Testis (tissue), 3 donors: ENCODE results near the gene USP32. TPM values are rescaled to one million over a fixed set of nuclear protein-coding genes. Genes with fewer than 3 reads are reported as not detected.

ENCODE experiments used
- DNase-seq: peaks from one replicate; pipeline ENCODE4 v3.0.0-alpha.2; 2019
- H3K27ac ChIP-seq, 2 donors: fragments of 200-600 bp; sonication (generic); one replicate each; pipeline ENCODE4 v1.5.1; 2019
- H3K27me3 ChIP-seq: fragments of 200-600 bp; sonication (generic); one replicate; pipeline ENCODE4 v1.5.1; 2019
- H3K36me3 ChIP-seq: fragments of 200-600 bp; sonication (generic); one replicate; pipeline ENCODE4 v1.5.1; 2017; ENCODE audit warnings: low read depth; ENCODE audit errors: missing control alignments
- H3K4me1 ChIP-seq: fragments of 200-600 bp; sonication (generic); one replicate; pipeline ENCODE4 v1.5.1; 2019
- H3K4me3 ChIP-seq, 2 donors: fragments of 200-600 bp; sonication (generic); one replicate each; pipeline ENCODE4 v1.5.1; 2017 to 2019
- H3K9me3 ChIP-seq: fragments of 200-600 bp; sonication (generic); one replicate; pipeline ENCODE4 v1.5.1; 2017
- POLR2A ChIP-seq: fragments of 450-650 bp; IDR thresholded peaks from one replicate; pipeline ENCODE4 v1.6.1; 2017; ENCODE audit warnings: antibody characterized with exemption, mild to moderate bottlenecking, moderate library complexity
- WGBS, 2 donors: methylation state at CpG; one replicate each; pipeline ENCODE4 v1.1.5; 2018; 5-methylcytosine and 5-hydroxymethylcytosine counted together
- intact Hi-C: fragments of 100-400 bp; cut with DNase I; formaldehyde crosslinking; loops from one replicate; pipeline ENCODE4 v1.15.1; 2023; ENCODE audit warnings: low total_unique reads
- polyA plus RNA-seq: library from polyadenylated mRNA; stranded (reverse); fragments of 350-450 nt; fragmentation: Illumina TruSeq; extraction: RNeasy Lipid Tissue Mini Kit (QIAGEN cat#74804); gene quantifications from one replicate; pipeline ENCODE4 v1.2.3, GENCODE V29; 2014; ENCODE audit warnings: low read depth, low replicate concordance; ENCODE audit not compliant: insufficient read depth
- total RNA-seq, 2 donors: library from RNA; depleted of rRNA; stranded (reverse); fragments of >200 nt; gene quantifications; one replicate each; pipeline ENCODE4 v1.2.3, GENCODE V29; 2016
- TF ChIP-seq, protein P1 (sequence below), 3 experiments: fragments of 450-650 bp in 2 of 3; fragments of 200-600 bp in 1 of 3; sonication (generic) in 1 of 3; IDR thresholded peaks; one replicate each; pipeline ENCODE4 v1.5.1; 2016 to 2019; ENCODE audit warnings: antibody characterized with exemption in 3 of 3, mild to moderate bottlenecking in 2 of 3, moderate library complexity in 1 of 3

The USP32 gene
- total and polyA plus RNA-seq, 3 donors from 2014 or later, result 113 to 279 (median 166) TPM

DNA sequence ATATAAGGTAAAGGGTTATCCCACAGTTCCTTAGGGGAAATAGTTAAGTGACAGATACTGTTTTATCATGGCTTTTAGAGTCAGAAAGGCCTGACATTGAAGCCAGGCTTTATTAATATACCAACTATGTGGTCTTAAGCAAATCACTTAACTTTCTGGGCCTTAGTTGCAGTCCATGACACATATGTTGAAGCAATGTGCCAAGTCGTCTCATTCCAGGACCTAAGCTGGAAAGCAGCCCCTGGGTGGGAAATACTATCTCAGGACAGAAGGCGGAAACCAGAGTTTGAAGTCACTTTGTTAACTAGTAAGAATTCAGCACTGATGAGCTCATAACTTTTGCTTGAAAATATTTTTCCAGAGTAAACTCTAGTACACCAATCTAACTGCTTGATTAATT lies 80.0 kb downstream of the USP32 start:
- intact Hi-C loops, result no loop called here
- WGBS, 2 donors, result 83 to 94% methylated on average over 2 of the region's 2 CpGs
- Histone ChIP-seq H3K4me3 (no peak overlapping the region), H3K27me3 (no peaks in the 10 kb centered on the region), H3K9me3 (no peaks in the 10 kb centered on the region), H3K4me1 (no peaks in the 10 kb centered on the region), H3K27ac (no peak overlapping the region), H3K36me3 (no peaks in the 10 kb centered on the region)
- DNase-seq, result no peak
- TF ChIP-seq POLR2A, result no peak
- TF ChIP-seq, protein P1, sequence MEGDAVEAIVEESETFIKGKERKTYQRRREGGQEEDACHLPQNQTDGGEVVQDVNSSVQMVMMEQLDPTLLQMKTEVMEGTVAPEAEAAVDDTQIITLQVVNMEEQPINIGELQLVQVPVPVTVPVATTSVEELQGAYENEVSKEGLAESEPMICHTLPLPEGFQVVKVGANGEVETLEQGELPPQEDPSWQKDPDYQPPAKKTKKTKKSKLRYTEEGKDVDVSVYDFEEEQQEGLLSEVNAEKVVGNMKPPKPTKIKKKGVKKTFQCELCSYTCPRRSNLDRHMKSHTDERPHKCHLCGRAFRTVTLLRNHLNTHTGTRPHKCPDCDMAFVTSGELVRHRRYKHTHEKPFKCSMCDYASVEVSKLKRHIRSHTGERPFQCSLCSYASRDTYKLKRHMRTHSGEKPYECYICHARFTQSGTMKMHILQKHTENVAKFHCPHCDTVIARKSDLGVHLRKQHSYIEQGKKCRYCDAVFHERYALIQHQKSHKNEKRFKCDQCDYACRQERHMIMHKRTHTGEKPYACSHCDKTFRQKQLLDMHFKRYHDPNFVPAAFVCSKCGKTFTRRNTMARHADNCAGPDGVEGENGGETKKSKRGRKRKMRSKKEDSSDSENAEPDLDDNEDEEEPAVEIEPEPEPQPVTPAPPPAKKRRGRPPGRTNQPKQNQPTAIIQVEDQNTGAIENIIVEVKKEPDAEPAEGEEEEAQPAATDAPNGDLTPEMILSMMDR (IDR thresholded peaks at IDR 0.05), result no peak

DNA sequence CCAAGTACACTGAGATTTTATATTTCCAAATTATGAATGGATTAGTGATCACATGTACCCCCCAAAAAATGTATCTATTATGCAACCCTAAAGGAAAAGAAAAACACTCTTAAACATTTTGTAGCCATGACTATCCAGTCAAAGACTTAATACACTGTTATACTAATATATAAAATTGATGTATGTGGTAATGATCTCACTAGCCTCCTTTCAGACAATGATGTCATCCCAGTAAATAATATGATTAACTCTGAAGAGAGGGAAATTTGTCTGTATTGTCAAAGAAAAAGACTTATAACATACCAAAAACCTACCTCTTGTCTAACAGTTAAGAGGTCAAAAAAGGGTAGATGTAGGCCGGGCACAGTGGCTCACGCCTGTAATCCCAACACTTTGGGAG lies 80.7 kb downstream of the USP32 start:
- no peaks in the 10 kb centered on the region for H3K36me3 ChIP-seq
- no peaks in the 10 kb centered on the region for H3K4me1 ChIP-seq
- intact Hi-C loops, result no loop called here
- H3K9me3 ChIP-seq, result no peaks in the 10 kb centered on the region
- H3K27me3 ChIP-seq, result no peaks in the 10 kb centered on the region
- WGBS, 2 donors, result 95 to 98% methylated on average over 2 of the region's 2 CpGs
- no peak for TF ChIP-seq POLR2A
- TF ChIP-seq, protein P1 (IDR thresholded peaks at IDR 0.05), result no peak
- no peak for DNase-seq
- H3K27ac ChIP-seq, result no peak overlapping the region
- no peak overlapping the region for H3K4me3 ChIP-seq

DNA sequence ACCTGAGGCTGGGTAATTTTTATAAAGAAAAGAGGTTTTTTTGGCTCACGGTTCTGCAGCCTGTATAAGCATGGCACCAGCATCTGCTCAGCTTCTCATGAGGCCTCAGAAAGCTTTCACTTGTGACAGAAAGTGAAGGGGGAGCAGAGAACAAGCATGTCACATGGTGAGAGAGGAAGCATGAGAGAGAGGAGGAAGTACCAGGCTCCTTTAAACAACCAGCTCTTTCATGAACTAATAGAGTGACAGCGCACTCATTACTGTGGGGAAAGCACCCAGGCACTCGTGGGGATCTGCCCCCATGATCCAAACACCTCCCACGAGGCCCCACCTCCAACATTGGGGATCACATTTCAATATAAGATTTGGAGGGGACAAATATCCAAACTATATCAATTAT lies 86.8 kb downstream of the USP32 start:
- no peak overlapping the region for H3K4me3 ChIP-seq
- no peak for DNase-seq
- H3K27me3 ChIP-seq, result no peaks in the 10 kb centered on the region
- intact Hi-C loops, result no loop called here
- H3K27ac ChIP-seq, result no peak overlapping the region
- 72 to 75% methylated on average over 4 of the region's 4 CpGs for WGBS, 2 donors
- H3K9me3 ChIP-seq, result no peaks in the 10 kb centered on the region
- H3K36me3 ChIP-seq, result no peaks in the 10 kb centered on the region
- TF ChIP-seq, protein P1 (IDR thresholded peaks at IDR 0.05), result no peak
- TF ChIP-seq POLR2A, result no peak
- no peaks in the 10 kb centered on the region for H3K4me1 ChIP-seq

DNA sequence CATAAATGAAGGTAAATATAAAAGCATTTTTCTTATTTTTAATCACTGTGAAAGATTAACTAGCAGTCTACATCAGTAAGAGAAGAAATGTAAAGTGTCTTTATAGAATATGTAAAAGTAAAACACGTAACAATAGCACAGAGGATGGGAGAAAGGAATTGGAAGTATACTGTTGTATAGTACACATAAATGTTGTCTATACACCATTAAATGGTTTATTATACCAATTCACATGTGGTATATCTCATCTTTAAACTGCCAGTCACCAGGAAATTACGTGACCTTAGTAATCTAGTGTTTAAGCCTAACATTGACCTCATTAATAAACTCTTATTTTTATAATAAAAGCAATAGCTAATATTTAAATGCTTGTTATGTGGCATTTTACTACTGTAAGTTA lies 87.4 kb downstream of the USP32 start:
- Histone ChIP-seq H3K9me3 (no peaks in the 10 kb centered on the region), H3K36me3 (no peaks in the 10 kb centered on the region), H3K4me1 (no peaks in the 10 kb centered on the region), H3K4me3 (no peak overlapping the region), H3K27me3 (no peaks in the 10 kb centered on the region), H3K27ac (no peak overlapping the region)
- TF ChIP-seq POLR2A, result no peak
- TF ChIP-seq, protein P1 (IDR thresholded peaks at IDR 0.05), result no peak
- no peak for DNase-seq
- 95 to 99% methylated on average over 2 of the region's 2 CpGs for WGBS, 2 donors
- intact Hi-C loops, result no loop called here

DNA sequence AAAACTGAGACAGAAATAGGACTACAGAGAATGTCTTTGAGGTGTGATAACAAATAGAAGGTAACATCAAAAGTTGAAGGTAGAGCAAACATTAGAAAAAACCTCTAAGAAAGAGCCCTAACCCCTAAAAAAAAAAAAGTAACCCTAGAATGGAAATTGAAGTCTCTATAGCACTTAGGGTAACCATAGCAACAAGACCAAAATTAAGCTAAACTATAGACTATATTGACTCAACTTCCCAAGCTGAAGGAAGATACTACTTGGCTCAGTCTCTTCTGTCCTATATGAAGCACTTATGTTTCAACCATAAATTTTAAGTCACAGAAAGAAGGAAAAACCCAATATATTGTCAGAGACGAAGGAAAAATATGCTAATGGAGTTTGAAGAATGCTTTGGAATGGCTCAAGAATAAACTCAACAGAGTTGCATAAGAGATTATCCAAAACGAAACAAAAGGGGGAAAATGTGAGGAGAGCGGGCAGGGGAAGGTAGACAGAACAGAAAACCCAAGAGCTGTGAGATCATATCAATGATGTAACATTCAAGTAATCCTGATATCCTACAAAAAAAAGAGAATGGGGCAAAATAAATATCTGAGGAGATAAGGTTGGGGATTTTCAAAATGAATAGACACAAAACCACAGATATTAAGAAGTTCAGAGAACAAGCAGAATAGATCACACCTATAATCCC lies 88.4 kb downstream of the USP32 start:
- H3K4me3 ChIP-seq, result no peak overlapping the region
- no peak for TF ChIP-seq POLR2A
- TF ChIP-seq, protein P1 (IDR thresholded peaks at IDR 0.05), result no peak
- no peaks in the 10 kb centered on the region for H3K36me3 ChIP-seq
- no peaks in the 10 kb centered on the region for H3K4me1 ChIP-seq
- no peaks in the 10 kb centered on the region for H3K9me3 ChIP-seq
- WGBS, 2 donors, result 90 to 96% methylated on average over 3 of the region's 3 CpGs
- intact Hi-C loops, result no loop called here
- H3K27me3 ChIP-seq, result no peaks in the 10 kb centered on the region
- no peak overlapping the region for H3K27ac ChIP-seq
- DNase-seq, result no peak
